GM12891 (cell line): ENCODE measurements around the gene F8.

Source experiments
- POLR2AphosphoS5 ChIP-seq: IDR thresholded peaks from 2 replicates; pipeline ENCODE4 v1.6.1; 2011; ENCODE audit warnings: low read depth, low read length, control low read depth
- SPI1 ChIP-seq: IDR thresholded peaks from 2 replicates; pipeline ENCODE4 v1.6.1; 2011; ENCODE audit warnings: low read depth, low read length, control low read depth

DNA sequence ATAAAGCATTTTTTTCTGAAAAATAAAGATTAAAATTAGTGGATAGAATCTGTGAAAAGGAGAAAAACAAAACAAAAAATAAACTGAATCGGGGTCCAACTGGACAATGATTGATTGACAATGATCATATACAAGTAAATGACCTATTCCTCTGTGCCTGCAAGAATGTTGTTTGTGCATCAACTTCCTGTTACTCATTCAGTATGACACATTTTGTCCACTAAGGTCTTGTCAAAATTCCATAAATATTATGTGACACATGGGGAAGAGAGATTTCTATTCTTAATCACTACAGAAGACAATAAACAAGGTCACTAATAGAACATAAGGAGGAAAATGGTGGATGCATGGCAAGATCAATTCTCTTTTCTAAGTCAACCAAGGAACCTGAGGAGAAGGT lies 54.9 kb downstream of the F8 start:
- TF ChIP-seq POLR2AphosphoS5 (no peak), SPI1 (no peak)
